ENCODE measurements around the gene KSR1. TPM values are rescaled to one million over a fixed set of nuclear protein-coding genes. Genes with fewer than 3 reads are reported as not detected.

Gene KSR1
- total and polyA plus RNA-seq, 2 experiments from 2014 or later = 0.98 to 2.5 TPM

DNA sequence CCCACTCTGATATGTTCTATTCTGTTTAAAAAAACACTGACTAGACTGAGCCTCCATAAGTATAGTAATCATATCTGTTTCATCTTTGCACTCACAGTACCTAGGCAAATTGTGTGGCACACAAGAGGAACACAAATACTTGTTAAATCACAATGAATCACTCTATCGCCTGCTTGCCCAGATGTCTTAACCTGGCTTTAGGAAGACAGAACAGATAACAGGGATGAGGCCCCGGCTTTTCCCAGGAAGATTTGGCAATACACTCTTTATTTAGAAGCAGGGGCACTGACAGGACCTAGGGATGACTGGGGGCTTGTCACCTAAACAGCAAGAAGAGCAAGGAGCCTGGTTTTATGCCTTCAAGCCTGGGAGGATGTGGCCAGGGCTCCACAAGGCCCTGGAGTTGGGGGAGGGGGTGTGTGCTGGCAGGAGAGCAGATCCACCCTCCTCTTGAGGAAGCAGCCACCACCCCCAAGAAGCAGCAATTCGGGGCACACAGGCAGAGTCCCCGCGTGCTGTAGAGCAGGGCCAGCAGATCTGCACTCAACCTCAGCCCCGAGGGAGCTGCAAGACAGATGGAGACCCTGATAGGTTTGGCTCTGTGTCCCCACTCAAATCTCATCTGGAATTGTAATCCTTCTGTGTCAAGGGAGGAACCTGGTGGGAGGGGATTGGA is 41.0 kb upstream of the KSR1 start:
- 58 to 77% methylated on average over 5 to 6 of the region's 6 CpGs for WGBS, 2 experiments (ENCODE audit: low coverage in 1 of 2, low lambda C conversion rate in 2 of 2, missing lambda C conversion rate in 2 of 2)

DNA sequence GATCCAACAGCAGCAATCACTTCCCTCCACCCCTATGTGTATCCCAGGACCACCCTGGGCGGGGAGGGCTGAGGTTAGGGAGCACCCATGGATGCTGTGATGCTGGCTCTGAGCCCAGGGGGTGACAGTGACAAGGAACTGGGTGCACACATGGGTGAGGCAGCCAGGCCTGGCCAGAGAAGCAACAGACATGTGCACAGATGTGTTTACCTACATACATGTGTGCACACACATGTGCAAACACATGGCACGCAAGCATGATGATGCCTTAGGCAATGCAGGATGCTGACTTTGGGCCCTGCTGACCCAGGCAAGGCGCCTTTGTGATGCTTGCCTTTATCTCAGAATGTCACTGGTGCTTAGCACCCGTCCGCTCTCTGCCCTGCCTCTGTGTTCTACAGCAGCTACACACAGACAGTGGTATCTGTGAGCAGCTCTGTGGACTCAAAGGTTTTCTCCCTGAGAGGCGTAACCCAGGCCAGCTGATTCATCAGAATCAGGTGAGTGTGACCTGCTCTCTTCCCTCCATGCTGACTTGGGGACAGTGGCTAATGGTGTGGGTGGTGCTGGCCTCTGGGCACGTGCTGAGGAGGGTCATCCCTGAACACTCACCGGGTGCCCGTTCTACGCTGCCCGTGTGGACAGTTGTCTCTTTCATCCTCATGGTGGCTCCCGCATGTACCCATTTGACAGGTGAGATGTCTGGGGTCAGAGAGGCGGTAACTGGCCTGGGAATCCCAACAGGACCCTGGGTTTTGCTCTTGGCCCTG is 38.5 kb upstream of the KSR1 start:
- Histone ChIP-seq H4K20me1 (ENCODE audit: insufficient read depth) (no peaks in the 10 kb centered on the region), H3K9me3 (ENCODE audit: low read depth) (no peaks in the 10 kb centered on the region), H3K4me1 (ENCODE audit: insufficient read depth) (no peaks in the 10 kb centered on the region), H2AFZ (no peak overlapping the region), H3K79me2 (ENCODE audit: insufficient read depth) (no peaks in the 10 kb centered on the region), H3K27me3 (replicated peaks; ENCODE audit: insufficient read depth) (0 out of 2 replicates have a peak, but pooled peaks cover 4% of the 10 kb centered on the region), H3K9me2 (ENCODE audit: insufficient read depth) (no peaks in the 10 kb centered on the region), H3K27ac (no peak overlapping the region), H3K9ac (no peak overlapping the region), H3K4me3 (no peak overlapping the region), H3F3A (ENCODE audit: insufficient read depth) (no peaks in the 10 kb centered on the region), H3K36me3 (ENCODE audit: low read depth) (no peaks in the 10 kb centered on the region), H3K4me2 (ENCODE audit: unreplicated experiment) (no peak overlapping the region)
- in situ Hi-C loops (cut with MboI) = no loop called here
- TF ChIP-seq EZH2phosphoT487 (IDR thresholded peaks at IDR 0.05; ENCODE audit: insufficient read depth, low read depth) (no peak), EZH2 (IDR thresholded peaks at IDR 0.05; ENCODE audit: insufficient read depth, poor library complexity, severe bottlenecking) (no peak)
- DNase-seq = no peak
- 87 to 92% methylated on average over 13 of the region's 13 CpGs for WGBS, 2 experiments (ENCODE audit: low coverage in 1 of 2, low lambda C conversion rate in 2 of 2, missing lambda C conversion rate in 2 of 2)

More for the DNA sequence above, 41.0 kb upstream of the KSR1 start:
- H4K20me1 ChIP-seq (ENCODE audit: insufficient read depth) = no peaks in the 10 kb centered on the region
- no peak for DNase-seq
- H3K79me2 ChIP-seq (ENCODE audit: insufficient read depth) = no peaks in the 10 kb centered on the region
- no peak overlapping the region for H3K9ac ChIP-seq
- no peak overlapping the region for H2AFZ ChIP-seq
- no peak overlapping the region for H3K4me3 ChIP-seq
- no peaks in the 10 kb centered on the region for H3K9me2 ChIP-seq (ENCODE audit: insufficient read depth)
- no peak for TF ChIP-seq EZH2phosphoT487 (IDR thresholded peaks at IDR 0.05; ENCODE audit: insufficient read depth, low read depth)
- no peak for TF ChIP-seq EZH2 (IDR thresholded peaks at IDR 0.05; ENCODE audit: insufficient read depth, poor library complexity, severe bottlenecking)
- H3K4me1 ChIP-seq (ENCODE audit: insufficient read depth) = no peaks in the 10 kb centered on the region
- H3F3A ChIP-seq (ENCODE audit: insufficient read depth) = no peaks in the 10 kb centered on the region
- H3K27ac ChIP-seq = no peak overlapping the region
- H3K9me3 ChIP-seq (ENCODE audit: low read depth) = no peaks in the 10 kb centered on the region
- 0 out of 2 replicates have a peak, but pooled peaks cover 4% of the 10 kb centered on the region for H3K27me3 ChIP-seq (replicated peaks; ENCODE audit: insufficient read depth)
- H3K36me3 ChIP-seq (ENCODE audit: low read depth) = no peaks in the 10 kb centered on the region
- in situ Hi-C loops (cut with MboI) = no loop called here
- no peak overlapping the region for H3K4me2 ChIP-seq (ENCODE audit: unreplicated experiment)

DNA sequence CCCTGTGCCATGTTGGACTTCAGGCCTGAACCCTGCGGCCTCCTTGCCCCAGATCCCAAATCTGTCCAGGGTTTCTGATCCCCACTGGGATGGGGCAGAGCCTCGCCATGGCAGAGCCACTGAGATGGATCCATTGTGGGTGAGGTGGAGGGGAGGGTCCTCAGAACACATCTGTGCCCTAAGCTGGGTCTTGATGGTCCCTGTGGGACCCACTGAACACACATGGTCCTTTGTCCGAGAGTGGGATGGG is 38.0 kb upstream of the KSR1 start:
- WGBS, 2 experiments (ENCODE audit: low coverage in 1 of 2, low lambda C conversion rate in 2 of 2, missing lambda C conversion rate in 2 of 2) = 63 to 79% methylated on average over 3 of the region's 3 CpGs
- H3F3A ChIP-seq (ENCODE audit: insufficient read depth) = no peaks in the 10 kb centered on the region
- H3K27ac ChIP-seq = no peak overlapping the region
- no peaks in the 10 kb centered on the region for H3K79me2 ChIP-seq (ENCODE audit: insufficient read depth)
- no peaks in the 10 kb centered on the region for H3K4me1 ChIP-seq (ENCODE audit: insufficient read depth)
- H3K4me3 ChIP-seq = no peak overlapping the region
- no peak overlapping the region for H2AFZ ChIP-seq
- H3K9me2 ChIP-seq (ENCODE audit: insufficient read depth) = no peaks in the 10 kb centered on the region
- H3K36me3 ChIP-seq (ENCODE audit: low read depth) = no peaks in the 10 kb centered on the region
- no peak overlapping the region for H3K9ac ChIP-seq
- DNase-seq = no peak
- no peaks in the 10 kb centered on the region for H4K20me1 ChIP-seq (ENCODE audit: insufficient read depth)
- TF ChIP-seq EZH2phosphoT487 (IDR thresholded peaks at IDR 0.05; ENCODE audit: insufficient read depth, low read depth) (no peak), EZH2 (IDR thresholded peaks at IDR 0.05; ENCODE audit: insufficient read depth, poor library complexity, severe bottlenecking) (no peak)
- no peaks in the 10 kb centered on the region for H3K9me3 ChIP-seq (ENCODE audit: low read depth)
- 0 out of 2 replicates have a peak, but pooled peaks cover 2% of the 10 kb centered on the region for H3K27me3 ChIP-seq (replicated peaks; ENCODE audit: insufficient read depth)
- in situ Hi-C loops (cut with MboI) = no loop called here
- no peak overlapping the region for H3K4me2 ChIP-seq (ENCODE audit: unreplicated experiment)

DNA sequence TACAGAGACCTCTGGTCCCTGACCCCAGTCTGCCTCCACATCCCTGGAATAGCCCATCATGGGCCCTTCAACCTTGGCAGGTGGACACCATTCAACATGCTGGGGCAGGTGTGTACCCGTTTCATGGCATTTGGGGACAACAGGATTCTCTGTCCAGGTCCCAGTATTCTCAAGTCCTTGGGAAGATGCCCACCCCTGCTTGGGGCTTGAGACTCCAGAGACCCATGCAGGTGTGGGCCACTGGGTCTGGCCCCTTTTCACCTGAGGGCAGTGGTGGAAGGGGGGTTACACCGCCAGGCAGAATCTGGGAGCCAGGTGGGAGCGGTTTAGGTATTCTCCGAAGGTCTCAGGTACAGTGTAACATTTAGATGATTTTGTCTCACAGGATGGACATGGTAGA is 37.1 kb upstream of the KSR1 start:
- no peaks in the 10 kb centered on the region for H4K20me1 ChIP-seq (ENCODE audit: insufficient read depth)
- H2AFZ ChIP-seq = no peak overlapping the region
- no peak overlapping the region for H3K4me3 ChIP-seq
- DNase-seq = no peak
- no peak overlapping the region for H3K4me2 ChIP-seq (ENCODE audit: unreplicated experiment)
- H3K27me3 ChIP-seq (replicated peaks; ENCODE audit: insufficient read depth) = no peaks in the 10 kb centered on the region
- H3K9me3 ChIP-seq (ENCODE audit: low read depth) = no peaks in the 10 kb centered on the region
- WGBS, 2 experiments (ENCODE audit: low coverage in 1 of 2, low lambda C conversion rate in 2 of 2, missing lambda C conversion rate in 2 of 2) = 88 to 92% methylated on average over 4 of the region's 4 CpGs
- no peaks in the 10 kb centered on the region for H3K4me1 ChIP-seq (ENCODE audit: insufficient read depth)
- H3K36me3 ChIP-seq (ENCODE audit: low read depth) = no peaks in the 10 kb centered on the region
- TF ChIP-seq EZH2 (IDR thresholded peaks at IDR 0.05; ENCODE audit: insufficient read depth, poor library complexity, severe bottlenecking) (no peak), EZH2phosphoT487 (IDR thresholded peaks at IDR 0.05; ENCODE audit: insufficient read depth, low read depth) (no peak)
- in situ Hi-C loops (cut with MboI) = no loop called here
- H3K9ac ChIP-seq = no peak overlapping the region
- H3K79me2 ChIP-seq (ENCODE audit: insufficient read depth) = no peaks in the 10 kb centered on the region
- no peak overlapping the region for H3K27ac ChIP-seq
- no peaks in the 10 kb centered on the region for H3K9me2 ChIP-seq (ENCODE audit: insufficient read depth)
- H3F3A ChIP-seq (ENCODE audit: insufficient read depth) = no peaks in the 10 kb centered on the region

Data from GM23248 (cell line).